Keratinocyte (primary cell): ENCODE measurements around the gene KLHL22. TPM values are rescaled to one million over a fixed set of nuclear protein-coding genes. Genes with fewer than 3 reads are reported as not detected.

Source experiments
- DNase-seq: peaks from one replicate; pipeline ENCODE4 v3.0.0-alpha.2; 2011; ENCODE audit warnings: low read depth, missing footprints, low spot score
- FAIRE-seq: peaks from 2 replicates; lab custom pipeline; 2011; peaks lifted over from hg19 to GRCh38; lab: Jason Lieb, UNC
- H2AFZ ChIP-seq: 2 replicates; pipeline ENCODE4 v1.6.0; 2012; ENCODE audit warnings: low read length, control low read depth, inconsistent platforms; ENCODE audit not compliant: control insufficient read depth
- H3K27ac ChIP-seq: 2 replicates; pipeline ENCODE4 v1.5.1; 2011; ENCODE audit warnings: low read length; ENCODE audit not compliant: control insufficient read depth, insufficient read depth
- H3K27me3 ChIP-seq: 3 replicates; pipeline ENCODE4 v1.6.0; 2011; ENCODE audit warnings: low read length; ENCODE audit not compliant: control insufficient read depth, insufficient read depth; ENCODE audit errors: extremely low read depth
- H3K36me3 ChIP-seq, 2 experiments: 2 replicates in 1 of 2; 3 replicates in 1 of 2; pipeline ENCODE4 v1.5.1; 2011; ENCODE audit warnings: low read length in 2 of 2, mild to moderate bottlenecking in 1 of 2; ENCODE audit not compliant: control insufficient read depth in 2 of 2, insufficient read depth in 2 of 2; ENCODE audit errors: extremely low read depth in 1 of 2
- H3K4me1 ChIP-seq: 3 replicates; pipeline ENCODE4 v1.5.1; 2011; ENCODE audit warnings: low read length; ENCODE audit not compliant: control insufficient read depth, insufficient read depth; ENCODE audit errors: extremely low read depth
- H3K4me2 ChIP-seq: 3 replicates; pipeline ENCODE4 v1.6.0; 2011; ENCODE audit warnings: low read depth, low read length; ENCODE audit not compliant: control insufficient read depth, insufficient read depth; ENCODE audit errors: extremely low read depth
- H3K4me3 ChIP-seq, 3 experiments: fragments of 200-600 bp in 1 of 3; sonication (generic) in 1 of 3; 2 replicates in 2 of 3; 3 replicates in 1 of 3; pipeline ENCODE4 v1.5.1; 2011 to 2016; ENCODE audit warnings: low read length in 3 of 3, mild to moderate bottlenecking in 3 of 3, control low read depth in 2 of 3, inconsistent platforms in 1 of 3, low read depth in 1 of 3, mixed read lengths in 1 of 3, mixed run types in 1 of 3, moderate library complexity in 1 of 3; ENCODE audit not compliant: control insufficient read depth in 2 of 3, insufficient read depth in 2 of 3; ENCODE audit errors: extremely low read depth in 1 of 3
- H3K79me2 ChIP-seq: 2 replicates; pipeline ENCODE4 v1.6.0; 2012; ENCODE audit warnings: low read length; ENCODE audit not compliant: control insufficient read depth, insufficient read depth
- H3K9ac ChIP-seq: 3 replicates; pipeline ENCODE4 v1.6.0; 2011; ENCODE audit warnings: low read length; ENCODE audit not compliant: control insufficient read depth, insufficient read depth; ENCODE audit errors: extremely low read depth
- H3K9me1 ChIP-seq: 3 replicates; pipeline ENCODE4 v1.6.0; 2011; ENCODE audit warnings: low read length; ENCODE audit not compliant: control insufficient read depth, insufficient read depth; ENCODE audit errors: extremely low read depth
- H3K9me3 ChIP-seq: 2 replicates; pipeline ENCODE4 v1.5.1; 2012; ENCODE audit warnings: low read depth, low read length; ENCODE audit not compliant: control insufficient read depth
- H4K20me1 ChIP-seq: 3 replicates; pipeline ENCODE4 v1.6.0; 2011; ENCODE audit warnings: low read length; ENCODE audit not compliant: control insufficient read depth, insufficient read depth; ENCODE audit errors: extremely low read depth
- EZH2 ChIP-seq: IDR thresholded peaks from one replicate; pipeline ENCODE4 v1.6.1; 2012; ENCODE audit warnings: inconsistent platforms, mild to moderate bottlenecking, low read length, moderate library complexity
- dilution Hi-C: fragments of 300-500 bp; cut with MboI; formaldehyde crosslinking; loops from one replicate; pipeline ENCODE4 v1.7.0; 2020; ENCODE audit warnings: low sequenced_read_pairs; ENCODE audit not compliant: extremely low pct_ligation_motif_present
- polyA plus RNA-seq, 5 experiments: library from polyadenylated mRNA; depleted of rRNA in 3 of 5; stranded (reverse) in 3 of 5; stranded (forward) in 1 of 5; unstranded in 1 of 5; fragments of >200 nt; gene quantifications; 1 replicate in 1 of 5; 2 replicates in 3 of 5; 3 replicates in 1 of 5; pipeline versions ENCODE4 v1.2.1 to v1.2.3, GENCODE V29; 2011 to 2012; ENCODE audit warnings: missing spikeins in 2 of 5, low read depth in 1 of 5, low replicate concordance in 1 of 5
- TF ChIP-seq, protein P1 (sequence below), 3 experiments: IDR thresholded peaks in 1 of 3; conservative IDR thresholded peaks in 1 of 3; optimal IDR thresholded peaks in 1 of 3; 2 replicates in 2 of 3; 3 replicates in 1 of 3; pipeline versions ENCODE3 to v1.5.1; 2011; ENCODE audit warnings: low read length in 3 of 3, mild to moderate bottlenecking in 3 of 3, moderate library complexity in 2 of 3, control low read depth in 1 of 3, inconsistent platforms in 1 of 3; ENCODE audit not compliant: insufficient read depth in 2 of 3; ENCODE audit errors: extremely low read depth in 1 of 3

KLHL22 gene
- polyA plus RNA-seq, 1 donor (not counting 4 experiments of a cell fraction or from before 2014, with no cell fraction given) = 9.3 TPM

DNA sequence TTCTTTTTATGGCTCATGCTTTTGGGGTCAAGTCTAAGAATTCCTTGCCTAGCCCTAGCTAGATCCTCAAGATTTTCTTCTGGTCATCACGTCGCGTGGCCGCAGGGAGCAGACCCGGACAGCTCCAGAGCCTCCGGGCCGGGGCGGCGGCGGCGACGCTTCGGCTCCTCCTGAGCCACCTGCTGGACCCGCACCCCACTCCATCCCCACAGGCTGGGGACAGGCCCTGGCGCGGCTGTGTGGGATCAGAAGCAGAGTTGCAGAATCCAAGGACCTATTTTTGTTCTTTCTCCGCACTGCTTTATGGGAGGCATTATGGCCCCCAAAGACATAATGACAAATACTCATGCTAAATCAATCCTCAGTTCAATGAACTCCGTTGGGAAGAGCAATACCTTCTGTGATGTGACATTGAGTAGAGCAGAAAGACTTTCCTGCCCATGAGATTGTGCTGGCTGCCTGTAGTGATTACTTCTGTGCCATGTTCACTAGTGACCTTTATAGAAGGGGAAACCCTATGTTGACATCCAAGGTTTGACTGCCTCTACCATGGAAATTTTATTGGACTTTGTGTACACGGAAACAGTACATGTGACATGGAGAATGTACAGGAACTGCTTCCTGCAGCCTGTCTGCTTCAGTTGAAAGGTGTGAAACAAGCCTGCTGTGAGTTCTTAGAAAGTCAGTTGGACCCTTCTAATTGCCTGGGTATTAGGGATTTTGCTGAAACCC, 45.6 kb downstream of the KLHL22 start:
- H3K9me3 ChIP-seq = no peaks in the 10 kb centered on the region
- H3K9ac ChIP-seq = no peak overlapping the region
- FAIRE-seq (no peak), DNase-seq (no peak)
- H3K79me2 ChIP-seq = no peaks in the 10 kb centered on the region
- no peaks in the 10 kb centered on the region for H4K20me1 ChIP-seq
- no peak overlapping the region for H3K27ac ChIP-seq
- dilution Hi-C loops = no loop called here
- H3K9me1 ChIP-seq = no peaks in the 10 kb centered on the region
- no peaks in the 10 kb centered on the region for H3K36me3 ChIP-seq
- TF ChIP-seq, protein P1, sequence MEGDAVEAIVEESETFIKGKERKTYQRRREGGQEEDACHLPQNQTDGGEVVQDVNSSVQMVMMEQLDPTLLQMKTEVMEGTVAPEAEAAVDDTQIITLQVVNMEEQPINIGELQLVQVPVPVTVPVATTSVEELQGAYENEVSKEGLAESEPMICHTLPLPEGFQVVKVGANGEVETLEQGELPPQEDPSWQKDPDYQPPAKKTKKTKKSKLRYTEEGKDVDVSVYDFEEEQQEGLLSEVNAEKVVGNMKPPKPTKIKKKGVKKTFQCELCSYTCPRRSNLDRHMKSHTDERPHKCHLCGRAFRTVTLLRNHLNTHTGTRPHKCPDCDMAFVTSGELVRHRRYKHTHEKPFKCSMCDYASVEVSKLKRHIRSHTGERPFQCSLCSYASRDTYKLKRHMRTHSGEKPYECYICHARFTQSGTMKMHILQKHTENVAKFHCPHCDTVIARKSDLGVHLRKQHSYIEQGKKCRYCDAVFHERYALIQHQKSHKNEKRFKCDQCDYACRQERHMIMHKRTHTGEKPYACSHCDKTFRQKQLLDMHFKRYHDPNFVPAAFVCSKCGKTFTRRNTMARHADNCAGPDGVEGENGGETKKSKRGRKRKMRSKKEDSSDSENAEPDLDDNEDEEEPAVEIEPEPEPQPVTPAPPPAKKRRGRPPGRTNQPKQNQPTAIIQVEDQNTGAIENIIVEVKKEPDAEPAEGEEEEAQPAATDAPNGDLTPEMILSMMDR (optimal IDR thresholded peaks at IDR 0.05 in 1 of 3, IDR thresholded peaks at IDR 0.05 in 1 of 3, conservative IDR thresholded peaks at IDR 0.05 in 1 of 3; ENCODE audit: extremely low read depth in 1 of 3, insufficient read depth in 2 of 3, low read length in 3 of 3) = no peak
- TF ChIP-seq EZH2 = no peak
- no peak overlapping the region for H2AFZ ChIP-seq
- H3K4me2 ChIP-seq = no peak overlapping the region
- H3K4me1 ChIP-seq = no peaks in the 10 kb centered on the region
- no peak overlapping the region for H3K4me3 ChIP-seq
- no peaks in the 10 kb centered on the region for H3K27me3 ChIP-seq

DNA sequence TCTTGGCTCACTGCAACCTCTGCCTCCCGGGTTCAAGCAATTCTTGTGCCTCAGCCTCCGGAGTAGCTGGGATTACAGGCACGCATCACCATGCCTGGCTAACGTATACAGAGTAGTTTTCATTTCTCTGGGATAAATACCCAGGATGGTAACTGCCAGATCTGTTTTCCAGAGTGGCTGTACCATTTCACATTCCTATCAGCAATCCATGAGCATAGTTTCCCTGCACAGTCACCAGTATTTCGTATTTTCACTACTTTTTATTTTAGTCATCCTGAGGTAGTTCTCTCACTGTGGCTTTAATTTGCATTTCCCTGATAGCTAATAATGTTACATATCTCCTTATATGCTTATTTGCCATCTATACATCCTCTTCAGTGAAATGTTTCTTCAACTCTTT, 47.0 kb downstream of the KLHL22 start:
- H3K4me1 ChIP-seq = no peaks in the 10 kb centered on the region
- dilution Hi-C loops = no loop called here
- no peak overlapping the region for H3K4me2 ChIP-seq
- no peak for TF ChIP-seq EZH2
- TF ChIP-seq, protein P1 (optimal IDR thresholded peaks at IDR 0.05 in 1 of 3, IDR thresholded peaks at IDR 0.05 in 1 of 3, conservative IDR thresholded peaks at IDR 0.05 in 1 of 3; ENCODE audit: extremely low read depth in 1 of 3, insufficient read depth in 2 of 3, low read length in 3 of 3) = no peak
- no peaks in the 10 kb centered on the region for H3K27me3 ChIP-seq
- H4K20me1 ChIP-seq = no peaks in the 10 kb centered on the region
- DNase-seq (no peak), FAIRE-seq (no peak)
- H3K79me2 ChIP-seq = no peaks in the 10 kb centered on the region
- H2AFZ ChIP-seq = no peak overlapping the region
- no peak overlapping the region for H3K9ac ChIP-seq
- H3K27ac ChIP-seq = no peak overlapping the region
- no peaks in the 10 kb centered on the region for H3K9me1 ChIP-seq
- H3K4me3 ChIP-seq = no peak overlapping the region
- H3K36me3 ChIP-seq = no peaks in the 10 kb centered on the region
- H3K9me3 ChIP-seq = no peaks in the 10 kb centered on the region
